ENCODE data around the gene WTAP.
"Not testable (repeated sequence)": the region's sequence is repeated elsewhere in the genome, so short reads cannot be mapped to it uniquely, and the experiment has no call there.

WTAP gene

DNA sequence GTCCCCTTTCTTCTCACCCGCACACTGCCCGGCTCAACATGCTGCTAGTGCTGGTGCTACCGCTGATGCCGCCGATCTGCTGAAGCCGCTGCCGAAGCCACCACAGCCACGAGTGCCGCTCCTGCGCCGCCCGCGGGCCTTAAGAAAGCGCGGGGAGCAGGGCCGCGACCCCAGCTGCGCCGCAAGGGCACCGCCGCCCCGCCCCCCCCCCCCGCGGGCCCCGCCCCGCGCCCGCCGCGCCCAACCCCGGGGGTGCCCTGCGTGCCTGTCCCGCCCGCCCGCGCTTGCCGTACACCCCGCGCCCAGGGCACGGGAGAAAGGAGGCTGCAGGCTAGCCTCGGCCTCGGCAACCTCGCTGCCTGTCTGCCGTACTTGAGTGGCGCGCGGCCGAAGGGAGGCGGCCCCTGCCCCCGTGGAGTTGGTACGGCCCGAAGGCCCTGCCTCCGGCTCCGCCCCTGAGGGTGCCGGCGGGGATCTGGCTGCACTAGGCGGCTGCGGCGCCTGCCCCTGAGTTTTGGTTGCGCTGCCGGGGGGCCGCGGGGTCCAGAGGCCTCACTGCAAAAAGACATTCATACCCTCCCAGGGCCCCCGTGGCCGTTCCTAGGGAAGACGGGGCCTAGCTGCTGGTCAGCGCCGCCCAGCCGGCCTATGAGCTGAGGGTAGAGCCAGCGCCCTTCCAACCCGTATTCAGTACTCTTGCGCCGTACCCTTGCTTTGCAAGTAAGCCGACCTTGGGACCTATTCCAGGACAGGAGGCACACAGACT, 34.0 kb upstream of the WTAP start, which contains the start of gene SOD2:
Gene SOD2, minus strand, starts transcription at position 114 of the 766 bp plus-strand sequence. Its CDS starts 74 bp downstream, at position 40.
- peak within 1 kb of the TSS; percentile 72 for H3K4me3 ChIP-seq (ENCODE audit: low read depth, low read length)

DNA sequence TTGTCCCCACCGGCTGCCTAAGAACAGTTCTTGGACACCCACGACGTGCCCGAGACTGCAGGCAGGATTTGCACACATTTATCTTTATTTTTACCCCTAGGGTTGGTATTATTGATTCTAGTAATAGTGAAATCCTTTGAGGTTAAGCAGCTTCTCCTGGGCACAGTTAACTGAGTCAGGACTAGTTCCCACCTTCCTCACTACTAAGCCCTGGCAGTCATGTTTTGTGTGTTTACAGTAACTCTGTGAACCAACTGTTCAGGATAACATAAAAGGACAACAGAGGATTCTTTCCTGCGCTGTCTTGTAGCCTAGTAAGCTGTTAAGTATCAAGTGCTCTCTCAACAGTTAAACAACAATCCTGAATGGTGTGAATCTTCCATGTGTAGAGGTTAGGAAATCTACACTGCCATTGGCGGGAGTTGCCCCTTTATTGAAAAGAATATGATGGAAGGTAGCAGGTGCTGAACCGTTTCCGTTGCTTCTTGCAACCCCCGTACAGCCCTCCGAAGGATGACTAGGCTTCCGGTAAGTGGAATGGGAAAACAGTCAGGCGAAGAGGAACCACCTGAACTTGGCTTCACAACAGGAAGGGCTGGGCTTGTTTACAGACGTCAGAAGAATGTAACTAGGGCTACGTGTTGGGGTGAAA, 33.3 kb upstream of the WTAP start:
- peak overlapping the region; percentile 50 for H3K4me3 ChIP-seq (ENCODE audit: low read depth, low read length)

DNA sequence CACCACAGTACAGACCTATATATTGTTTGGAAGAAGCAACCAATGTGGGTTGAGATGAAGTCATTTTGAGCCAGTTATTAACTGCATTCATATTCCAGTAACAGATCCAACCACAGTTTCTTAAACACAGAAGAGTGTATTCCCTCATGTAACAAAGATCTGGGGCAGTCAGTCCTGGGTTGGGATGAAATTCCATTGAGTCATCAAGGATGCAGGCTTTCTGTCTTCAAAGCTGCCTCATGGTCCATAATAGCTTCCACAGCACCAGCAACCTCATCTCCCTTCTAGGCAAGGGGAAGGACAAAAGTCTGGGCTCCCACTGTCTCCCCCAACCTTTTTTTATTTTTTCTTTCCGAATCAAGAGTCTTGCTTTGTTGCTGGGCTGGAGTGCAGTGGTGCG, 31.3 kb upstream of the WTAP start:
- no peak overlapping the region for H3K4me3 ChIP-seq (ENCODE audit: low read depth, low read length)

DNA sequence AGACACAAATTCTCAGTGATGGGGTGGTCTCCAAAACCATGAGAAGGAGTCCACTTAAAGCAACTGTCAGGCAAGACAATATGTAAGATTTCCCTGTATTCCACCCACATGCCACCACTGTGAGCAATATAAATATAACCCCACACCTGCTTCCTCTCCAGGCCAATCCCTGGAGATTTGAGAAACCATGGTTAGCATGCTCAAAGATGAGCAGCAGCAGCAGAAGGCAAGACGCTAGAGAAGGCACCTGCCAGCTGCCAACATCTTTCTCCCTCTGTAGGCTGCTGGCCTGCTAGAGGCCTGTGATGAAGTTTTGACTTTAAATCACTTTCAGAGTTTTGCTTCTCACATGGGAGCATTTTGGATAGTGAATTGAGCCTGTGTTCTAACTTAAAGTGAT, 26.3 kb upstream of the WTAP start:
- H3K4me3 ChIP-seq (ENCODE audit: low read depth, low read length) = no peak overlapping the region

DNA sequence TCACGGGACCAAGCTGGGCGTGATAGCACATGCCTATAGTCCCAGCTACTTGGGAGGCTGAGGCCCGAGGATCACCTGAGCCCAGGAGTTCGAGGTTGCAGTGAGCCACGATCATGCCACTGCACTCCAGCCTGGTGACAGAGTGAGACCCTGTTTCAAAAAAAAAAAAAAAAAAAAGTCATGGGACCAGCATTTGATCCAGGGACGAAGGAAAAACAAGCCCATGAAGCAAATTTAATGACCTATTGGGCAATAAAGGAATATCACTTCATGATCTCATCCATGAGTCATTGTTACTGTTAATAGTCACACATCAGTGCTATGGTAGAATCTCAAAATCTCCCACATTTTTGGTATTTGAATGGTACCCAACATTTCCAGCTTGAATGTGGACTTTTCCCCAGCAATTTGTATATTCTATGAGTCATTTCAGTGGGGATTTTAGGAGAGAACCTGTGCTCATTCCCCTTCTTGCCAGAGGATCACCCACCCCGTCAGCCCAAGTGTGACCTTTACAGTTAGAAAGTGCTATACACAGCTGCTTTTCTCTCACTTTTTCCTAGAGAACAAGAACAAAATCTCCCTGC, 25.8 kb upstream of the WTAP start:
- no peak overlapping the region for H3K4me3 ChIP-seq (ENCODE audit: low read depth, low read length)

DNA sequence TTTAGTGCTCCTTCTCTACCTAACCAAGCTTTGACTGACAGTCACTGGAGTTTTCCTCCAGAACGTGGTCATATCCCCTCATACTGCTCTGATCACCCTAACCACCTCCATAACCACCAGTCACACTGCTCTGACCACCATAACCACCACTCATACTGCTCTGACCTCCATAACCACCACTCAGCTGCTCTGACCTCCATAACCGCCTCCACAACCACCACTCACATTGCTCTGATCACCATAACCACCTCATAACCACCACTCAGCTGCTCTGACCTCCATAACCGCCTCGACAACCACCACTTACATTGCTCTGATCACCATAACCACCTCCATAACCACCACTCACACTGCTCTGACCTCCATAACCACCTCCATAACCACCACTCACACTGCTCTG, 16.7 kb upstream of the WTAP start:
- not testable (repeated sequence) for H3K4me3 ChIP-seq (ENCODE audit: low read depth, low read length)

DNA sequence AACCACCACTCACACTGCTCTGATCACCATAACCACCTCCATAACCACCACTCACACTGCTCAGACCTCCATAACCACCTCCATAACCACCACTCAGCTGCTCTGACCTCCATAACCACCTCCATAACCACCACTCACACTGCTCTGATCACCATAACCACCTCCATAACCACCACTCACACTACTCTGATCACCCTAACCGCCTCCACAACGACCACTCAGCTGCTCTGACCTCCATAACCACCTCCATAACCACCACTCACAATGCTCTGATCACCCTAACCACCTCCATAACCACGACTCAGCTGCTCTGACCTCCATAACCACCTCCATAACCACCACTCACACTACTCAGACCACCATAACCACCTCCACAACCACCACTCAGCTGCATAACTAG, 14.9 kb upstream of the WTAP start:
- not testable (repeated sequence) for H3K4me3 ChIP-seq (ENCODE audit: low read depth, low read length)

DNA sequence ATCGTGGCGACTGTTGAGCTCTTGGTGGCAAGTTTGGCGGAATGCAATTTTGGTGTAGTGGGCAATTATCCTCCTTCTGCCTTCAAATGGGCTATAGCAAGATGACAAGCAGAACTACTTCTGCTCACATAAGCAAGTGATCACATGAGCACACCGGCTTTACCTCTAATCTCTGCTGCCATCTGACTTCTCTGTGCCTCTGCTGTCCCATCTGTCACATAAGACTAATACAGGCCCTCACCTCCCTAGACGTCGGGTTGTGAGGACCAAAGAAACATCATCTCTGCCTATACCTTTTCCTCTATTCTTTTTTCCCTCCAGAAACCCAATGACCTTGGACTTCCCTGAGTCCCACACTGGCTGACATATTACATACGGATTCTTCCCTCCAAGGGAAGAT, 13.3 kb upstream of the WTAP start:
- no peak overlapping the region for H3K4me3 ChIP-seq (ENCODE audit: low read depth, low read length)

DNA sequence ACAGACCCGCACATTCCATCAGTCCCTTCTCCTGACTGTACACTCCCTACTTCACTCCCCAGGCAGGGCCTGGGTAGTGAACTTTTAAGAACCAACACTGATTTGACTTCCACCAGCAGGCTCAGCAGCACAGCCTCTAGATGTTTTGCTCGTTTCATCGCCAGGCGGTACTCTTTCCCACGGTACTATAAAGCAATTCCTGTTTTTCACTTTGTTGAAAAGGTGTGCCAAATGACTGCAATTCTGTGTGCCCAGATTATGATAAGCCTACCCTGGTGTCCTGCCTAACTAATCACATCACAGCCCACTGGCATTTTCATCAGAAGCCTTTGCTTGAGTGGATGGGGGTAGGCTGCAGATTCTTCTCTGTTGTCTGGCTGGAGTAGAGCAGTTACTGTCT, 12.9 kb upstream of the WTAP start:
- H3K4me3 ChIP-seq (ENCODE audit: low read depth, low read length) = no peak overlapping the region

DNA sequence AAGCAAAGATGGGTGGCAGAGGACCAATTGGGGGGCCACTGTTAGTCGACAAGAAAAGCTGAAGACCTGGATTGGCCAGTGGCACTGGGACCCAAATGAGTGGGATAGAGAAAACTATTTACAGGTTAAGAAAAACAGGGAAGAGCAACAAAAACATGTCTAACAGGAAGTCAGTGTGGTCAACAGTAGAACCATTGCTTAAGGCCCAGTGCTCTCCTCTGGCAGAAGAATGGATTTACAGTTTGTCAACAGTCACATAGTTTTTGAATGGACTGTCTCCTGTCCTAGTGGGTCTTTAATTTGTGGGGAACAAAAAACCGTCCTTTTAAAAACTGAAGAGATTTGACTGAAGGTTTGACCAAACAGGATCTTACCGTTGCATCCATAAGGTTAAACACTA, 12.1 kb upstream of the WTAP start:
- H3K4me3 ChIP-seq (ENCODE audit: low read depth, low read length) = no peak overlapping the region

DNA sequence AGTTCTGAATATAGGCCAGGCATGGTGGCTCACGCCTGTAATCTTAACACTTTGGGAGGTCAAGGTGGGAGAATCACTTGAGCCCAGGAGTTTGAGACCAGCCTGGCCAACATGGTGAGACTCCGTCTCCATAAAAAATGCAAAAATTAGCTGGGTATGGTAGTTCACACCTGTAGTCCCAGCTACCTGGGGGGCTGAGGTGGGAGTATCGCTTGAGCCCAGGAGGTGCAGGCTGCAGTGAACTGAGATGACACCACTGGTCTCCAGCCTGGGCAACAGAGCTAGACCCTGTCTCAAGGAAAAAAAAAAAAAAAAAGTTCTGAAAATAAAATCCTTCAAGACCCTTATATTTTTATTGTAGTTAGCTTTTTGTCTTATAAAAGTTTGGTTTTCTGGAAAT, 11.7 kb upstream of the WTAP start:
- H3K4me3 ChIP-seq (ENCODE audit: low read depth, low read length) = no peak overlapping the region

DNA sequence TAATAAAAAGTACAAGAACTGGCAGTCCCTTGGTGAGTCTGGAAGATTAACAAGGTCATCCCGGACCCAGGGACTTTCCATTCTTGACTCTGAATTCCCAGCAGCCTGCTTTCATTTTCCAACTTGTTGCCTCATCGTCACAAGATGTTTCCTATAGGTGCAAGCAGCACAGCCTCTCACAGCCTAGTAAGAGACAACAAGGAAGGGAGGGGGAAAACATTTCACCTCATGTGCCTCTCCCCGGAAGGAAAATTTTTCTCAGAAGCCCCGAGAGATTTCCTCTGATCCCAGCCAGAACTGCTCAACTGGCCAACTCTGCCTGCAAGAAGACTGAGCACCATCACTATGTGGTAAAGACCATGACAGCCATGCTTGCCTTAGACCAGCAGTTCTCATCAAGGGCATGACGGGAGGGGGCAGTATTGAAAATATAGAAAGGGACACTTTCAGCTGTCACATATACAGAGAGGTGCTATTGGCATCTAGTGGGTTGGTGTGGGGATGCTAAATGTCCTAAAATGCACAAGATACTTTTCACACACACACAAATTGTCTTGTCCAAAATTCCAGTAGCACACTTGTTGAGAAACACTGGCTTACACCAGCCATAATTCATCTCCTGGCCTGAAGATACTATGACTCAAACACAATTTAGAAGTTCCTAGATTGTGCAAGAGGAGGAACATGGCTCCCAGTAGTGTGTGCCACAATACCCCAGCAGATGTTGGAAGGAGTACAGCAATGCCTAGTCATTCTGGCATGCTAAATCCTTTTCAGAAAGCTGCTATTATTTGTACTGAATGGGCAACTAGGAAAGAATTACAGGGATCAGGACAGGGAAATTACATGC, 10.8 kb upstream of the WTAP start:
- no peak overlapping the region for H3K4me3 ChIP-seq (ENCODE audit: low read depth, low read length)

DNA sequence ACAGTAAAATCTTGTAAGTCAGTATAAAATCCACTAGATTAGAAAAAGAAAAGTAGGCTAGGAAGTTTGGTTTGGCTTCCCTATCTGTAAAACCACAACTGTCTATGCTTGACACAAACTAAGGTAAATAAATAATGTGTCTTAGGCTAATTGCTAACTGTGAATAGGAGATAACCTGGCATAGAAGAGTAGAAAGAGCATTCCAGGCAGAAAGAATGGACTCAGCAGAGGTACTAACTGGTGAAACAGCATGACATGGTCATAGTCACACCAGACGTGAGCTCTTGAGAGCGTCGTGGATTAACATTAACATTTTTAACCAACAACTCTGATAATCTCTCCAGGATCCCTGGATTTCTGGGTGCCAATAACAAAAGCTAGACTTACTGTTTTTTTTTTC, 8.7 kb upstream of the WTAP start:
- H3K4me3 ChIP-seq (ENCODE audit: low read depth, low read length) = no peak overlapping the region

DNA sequence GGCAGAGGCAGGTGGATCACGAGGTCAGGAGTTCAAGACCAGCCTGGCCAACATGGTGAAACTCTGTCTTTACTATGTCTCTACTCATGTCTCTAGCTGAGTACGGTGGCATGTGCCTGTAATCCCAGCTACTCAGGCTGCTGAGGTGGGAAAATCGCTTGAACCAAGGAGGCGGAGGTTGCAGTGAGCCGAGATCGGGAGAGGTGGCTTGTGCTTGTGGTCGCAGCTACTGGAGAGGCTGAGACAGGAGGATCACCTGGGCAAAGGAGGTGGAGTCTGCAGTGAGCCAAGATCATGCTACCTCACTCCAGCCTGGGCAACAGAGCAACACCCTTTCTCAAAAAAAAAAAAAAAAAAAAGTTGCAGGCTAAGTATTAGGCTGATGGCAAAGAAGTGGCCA, 8.0 kb upstream of the WTAP start:
- no peak overlapping the region for H3K4me3 ChIP-seq (ENCODE audit: low read depth, low read length)

DNA sequence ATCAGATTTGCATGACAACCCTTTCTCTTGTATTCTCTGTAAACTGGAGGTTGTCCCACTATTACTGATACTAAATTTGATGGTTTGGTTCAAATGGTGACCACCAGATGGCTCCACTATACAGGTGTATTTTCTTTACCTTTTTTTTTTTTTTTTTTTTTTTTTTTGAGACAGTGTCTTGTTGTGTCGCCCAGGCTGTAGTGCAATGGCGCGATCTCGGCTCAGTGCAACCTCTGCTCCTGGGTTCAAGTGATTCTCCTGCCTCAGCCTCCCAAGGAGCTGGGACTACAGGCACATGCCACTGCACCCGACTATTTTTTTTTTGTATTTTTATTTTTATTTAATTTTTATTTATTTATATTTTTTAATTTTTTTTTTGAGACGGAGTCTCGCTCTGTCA, 6.6 kb upstream of the WTAP start:
- H3K4me3 ChIP-seq (ENCODE audit: low read depth, low read length) = no peak overlapping the region

DNA sequence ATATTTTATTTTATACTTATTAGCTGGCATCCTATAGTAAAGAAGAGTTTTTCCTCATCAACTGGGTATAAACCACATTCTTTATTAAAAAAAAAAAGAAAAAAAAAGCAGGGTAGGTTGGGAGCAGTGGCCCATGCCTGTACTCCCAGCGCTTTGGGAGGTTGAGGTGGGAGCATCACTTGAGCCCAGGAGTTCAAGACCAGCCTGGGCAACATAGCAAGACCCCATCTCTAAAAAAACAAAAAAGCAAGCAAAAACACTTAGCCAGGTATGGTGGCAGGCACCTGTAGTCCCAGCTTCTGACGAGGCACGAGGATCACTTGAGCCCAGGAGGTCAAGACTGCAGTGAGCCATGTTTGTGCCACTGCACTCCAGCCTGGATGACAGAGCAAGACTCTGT, 5.3 kb upstream of the WTAP start:
- not testable (repeated sequence) for H3K4me3 ChIP-seq (ENCODE audit: low read depth, low read length)

DNA sequence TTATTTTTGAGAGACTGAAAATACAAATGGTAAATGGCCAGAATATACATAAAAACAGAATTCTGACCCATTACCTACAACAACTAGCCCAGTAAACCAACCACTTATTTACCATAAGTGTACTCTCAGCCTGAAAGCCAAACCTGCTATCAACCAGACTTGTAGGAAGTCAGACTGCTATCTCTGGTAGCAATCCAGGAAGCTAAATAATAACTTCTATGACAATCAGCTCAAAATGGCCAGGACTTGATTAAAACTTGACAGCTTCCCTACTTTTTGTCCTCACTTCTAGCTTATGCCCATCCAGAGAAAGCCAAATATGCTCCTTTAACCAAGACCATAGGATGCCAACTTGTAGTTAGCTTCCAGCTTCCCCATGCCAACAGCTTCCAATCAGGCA, 4.7 kb upstream of the WTAP start:
- H3K4me3 ChIP-seq (ENCODE audit: low read depth, low read length) = no peak overlapping the region

DNA sequence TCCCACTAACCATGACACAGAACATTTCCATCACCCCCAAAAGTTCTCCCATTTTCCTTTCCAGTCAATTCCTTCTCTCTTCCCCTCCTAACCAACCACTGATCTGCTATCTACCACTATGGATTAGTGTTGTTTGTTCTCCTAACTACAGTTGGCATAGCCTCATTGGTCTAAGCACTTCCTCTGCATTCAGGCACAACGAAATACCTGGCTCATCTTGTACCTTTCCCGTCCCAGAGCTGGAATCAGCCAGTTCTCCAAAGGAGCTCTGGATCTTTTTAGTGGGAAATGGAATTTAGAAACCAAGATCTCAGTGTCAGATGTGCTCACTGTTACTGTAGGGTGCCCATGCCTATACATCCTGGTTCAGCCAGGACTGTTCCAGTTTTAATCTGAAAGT, 4.0 kb upstream of the WTAP start:
- no peak overlapping the region for H3K4me3 ChIP-seq (ENCODE audit: low read depth, low read length)

DNA sequence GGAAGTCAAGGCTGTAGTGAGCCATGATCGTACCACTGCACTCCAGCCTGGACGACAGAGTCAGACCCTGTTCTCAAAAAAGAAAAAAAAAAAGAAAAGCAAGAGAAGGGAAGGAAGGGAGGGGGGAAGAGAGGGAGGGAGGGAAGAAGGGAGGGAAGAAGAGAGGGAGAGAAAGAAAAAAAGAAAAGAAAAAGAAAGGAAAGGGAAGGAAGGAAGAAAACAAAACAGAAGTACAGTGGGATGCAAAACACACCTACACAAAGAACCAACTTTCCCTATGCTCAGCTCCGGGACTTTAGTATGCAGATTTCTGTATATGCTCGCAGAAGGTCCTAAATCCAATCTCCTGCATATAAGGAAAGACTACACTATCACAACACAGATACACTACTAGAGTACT, 2.5 kb upstream of the WTAP start:
- H3K4me3 ChIP-seq (ENCODE audit: low read depth, low read length) = no peak overlapping the region

DNA sequence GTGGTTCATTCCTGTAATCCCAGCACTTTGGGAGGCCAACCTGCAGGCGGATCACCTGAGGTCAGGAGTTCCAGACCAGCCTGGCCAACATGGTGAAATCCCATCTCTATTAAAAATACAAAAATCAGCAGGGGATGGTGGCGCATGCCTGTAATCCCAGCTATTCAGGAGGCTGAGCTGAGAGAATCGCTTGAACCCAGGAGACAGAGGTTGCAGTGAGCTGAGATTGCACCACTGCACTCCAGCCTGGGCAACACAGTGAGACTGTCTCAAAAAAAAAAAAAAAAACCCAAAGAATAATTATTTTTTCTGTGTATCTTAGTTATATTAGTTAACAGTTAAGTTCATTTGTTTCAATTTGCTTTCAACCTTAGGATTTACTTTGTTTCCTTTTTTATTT, 2.1 kb upstream of the WTAP start:
- not testable (repeated sequence) for H3K4me3 ChIP-seq (ENCODE audit: low read depth, low read length)

DNA sequence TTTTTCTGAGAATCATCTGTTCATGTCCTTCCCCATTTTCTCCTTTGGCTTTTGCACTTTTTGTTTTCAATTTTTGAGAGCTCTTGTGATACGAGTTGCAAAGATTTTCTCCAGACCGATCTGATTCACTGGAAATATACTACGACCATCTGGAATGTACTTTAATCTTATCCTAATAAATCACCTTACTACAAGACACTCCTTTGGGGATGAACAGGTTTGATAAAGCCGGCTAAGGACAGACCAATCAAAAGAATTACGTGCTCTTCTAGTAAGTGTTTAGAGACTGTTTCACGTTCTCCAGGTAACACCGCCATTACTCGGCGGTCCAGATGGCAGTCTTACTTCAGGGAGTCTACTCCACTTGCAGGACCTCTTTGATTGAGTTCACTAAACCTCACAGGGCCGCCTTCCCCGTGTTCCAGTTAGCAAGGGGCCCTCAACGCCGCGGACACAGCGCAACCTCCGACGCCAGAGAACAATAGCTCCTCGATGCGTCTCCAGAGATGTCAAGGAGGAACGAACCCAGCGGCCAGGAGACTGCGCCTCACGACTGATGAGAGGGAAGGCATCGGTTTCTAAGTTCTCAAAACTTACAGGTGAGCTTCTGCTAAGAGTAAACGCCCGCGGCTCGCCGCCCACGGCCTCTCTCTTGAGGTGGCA, 920 bp upstream of the WTAP start:
- peak overlapping the region; percentile 96 for H3K4me3 ChIP-seq (ENCODE audit: low read depth, low read length)

Data from iPS-11a (cell line).